GM18508 (cell line): ENCODE data around the gene TSPAN32.

ENCODE experiments used
- ATAC-seq: cut with Tn5 transposase; IDR thresholded peaks from one replicate; pipeline ENCODE4 v1.9.1; 2021; ENCODE audit warnings: moderate number of reproducible peaks; ENCODE audit not compliant: insufficient read depth, unreplicated experiment

TSPAN32 gene

DNA sequence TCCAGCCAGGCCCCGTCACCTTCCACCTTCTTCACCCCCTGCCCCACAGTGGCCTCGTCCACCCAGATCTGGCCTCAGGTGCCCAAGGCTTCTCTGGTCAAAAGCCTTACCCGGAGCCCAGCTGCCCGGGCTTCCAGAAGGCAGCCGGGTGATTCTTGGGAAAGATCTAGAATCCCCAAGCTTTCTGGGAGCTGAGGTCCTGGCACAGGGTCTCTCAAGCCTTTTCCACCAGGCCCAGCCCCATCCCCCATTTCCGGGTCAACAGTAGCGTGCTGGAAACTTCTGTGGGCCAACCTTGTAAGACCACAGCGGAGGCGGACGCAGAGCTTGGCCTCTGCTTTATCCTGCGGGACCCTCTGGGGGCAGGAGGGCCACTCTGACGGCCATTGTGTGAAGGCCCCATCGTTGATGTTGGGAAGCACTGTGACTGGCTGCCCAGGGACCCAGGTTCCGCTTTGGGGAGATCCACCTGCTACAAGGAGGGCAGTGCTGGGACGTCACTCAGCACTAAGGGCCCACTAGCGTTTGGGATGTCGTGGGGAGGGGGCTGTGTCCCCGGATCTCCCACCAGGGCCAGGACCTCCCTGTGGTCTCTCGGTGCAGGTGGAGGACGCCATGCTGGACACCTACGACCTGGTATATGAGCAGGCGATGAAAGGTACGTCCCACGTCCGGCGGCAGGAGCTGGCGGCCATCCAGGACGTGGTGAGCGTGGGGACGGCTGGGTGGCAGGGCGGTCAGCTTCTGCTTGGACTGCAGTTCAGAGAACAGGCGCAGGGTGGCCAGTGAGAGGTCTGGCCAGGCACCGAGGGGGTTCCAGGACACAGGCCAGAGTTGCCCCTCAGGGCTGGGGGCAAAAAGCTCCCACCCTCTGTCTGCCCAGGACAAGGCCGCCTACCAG lies 11.5 kb downstream of the TSPAN32 start:
- ATAC-seq, result no peak

- ATAC-seq, result no peak
These were observed 12.3 kb downstream of the TSPAN32 start for GRCh38 chr11:2314136-2314524.

DNA sequence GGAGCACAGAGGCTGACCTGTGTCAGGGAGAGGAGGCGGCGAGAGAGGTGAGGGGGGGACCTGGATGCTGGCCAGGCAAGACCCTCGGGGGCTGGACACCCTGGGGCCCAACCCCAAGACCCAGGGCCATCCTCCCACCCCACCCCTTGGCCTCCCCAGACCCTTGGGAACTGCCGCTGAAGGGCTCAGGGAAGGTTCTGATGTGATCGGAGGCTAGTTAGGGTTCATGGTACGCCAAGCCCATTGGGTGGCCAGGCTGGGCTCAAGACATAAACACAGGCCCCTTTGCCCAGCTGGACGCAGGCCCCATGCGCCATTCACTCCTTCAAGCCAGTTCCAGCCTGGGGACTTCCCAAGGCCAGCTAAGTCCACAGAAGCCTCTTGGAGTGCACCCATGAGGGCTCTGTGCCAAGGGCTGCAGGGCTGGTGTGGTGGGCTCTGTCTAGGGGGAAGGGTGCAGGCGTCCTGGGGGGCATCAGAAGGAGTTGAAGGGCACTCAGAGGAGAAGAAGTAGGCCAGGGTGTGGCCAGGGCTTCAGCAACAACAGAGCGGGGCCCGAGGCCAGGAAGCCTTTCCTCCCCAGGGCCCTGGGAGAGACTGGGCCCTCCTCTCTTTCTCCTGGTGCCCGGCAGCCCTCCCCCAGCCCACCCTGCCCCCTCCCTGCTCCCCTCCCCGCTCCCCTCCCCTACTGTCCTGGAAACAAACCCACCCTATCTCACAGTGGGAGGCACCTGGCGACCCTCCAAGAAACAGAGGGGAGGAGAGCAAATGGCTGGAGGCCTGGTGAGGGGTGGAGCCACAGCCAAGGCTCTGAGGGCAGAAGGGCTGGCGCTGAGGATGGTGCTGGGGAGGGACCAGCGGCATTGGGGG lies 12.9 kb downstream of the TSPAN32 start:
- ATAC-seq, result no peak

DNA sequence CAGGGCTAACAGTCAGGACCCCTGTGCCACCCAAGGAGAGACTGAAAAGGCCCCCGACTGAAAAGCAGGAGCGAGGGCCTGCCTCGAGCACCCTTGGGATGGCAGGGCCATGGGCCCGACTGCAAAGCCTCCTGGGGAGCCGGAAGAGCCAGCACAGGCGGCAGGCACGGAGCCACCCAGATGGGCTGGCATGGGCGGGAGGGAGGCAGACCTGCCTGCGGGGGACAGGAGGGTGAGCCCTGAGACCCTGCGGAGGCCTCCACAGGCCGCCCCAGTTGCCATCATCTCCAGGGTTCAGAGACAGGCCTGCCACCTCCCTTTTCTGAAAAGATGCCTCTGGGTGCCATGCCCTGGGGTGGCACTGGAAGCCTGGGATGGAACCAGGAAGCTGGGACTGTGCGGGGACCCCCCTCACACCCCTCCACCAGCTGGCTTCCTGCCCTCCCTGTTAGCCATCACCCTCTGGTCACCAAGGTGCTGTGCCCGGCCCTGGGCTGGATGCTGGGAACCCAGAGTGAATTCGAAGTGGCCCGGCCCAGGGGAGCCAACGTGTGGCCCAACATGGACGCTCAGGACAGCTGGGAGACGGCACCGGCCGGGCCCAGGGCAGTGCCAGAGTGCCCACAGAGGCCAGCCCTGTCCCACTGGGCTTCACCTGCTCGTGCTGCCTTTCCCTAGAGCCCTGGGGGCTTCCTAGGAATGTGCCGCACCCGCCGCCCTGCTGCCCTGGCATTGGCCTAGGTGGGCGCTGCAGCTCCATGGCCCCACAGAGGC lies 13.8 kb downstream of the TSPAN32 start:
- no peak for ATAC-seq

DNA sequence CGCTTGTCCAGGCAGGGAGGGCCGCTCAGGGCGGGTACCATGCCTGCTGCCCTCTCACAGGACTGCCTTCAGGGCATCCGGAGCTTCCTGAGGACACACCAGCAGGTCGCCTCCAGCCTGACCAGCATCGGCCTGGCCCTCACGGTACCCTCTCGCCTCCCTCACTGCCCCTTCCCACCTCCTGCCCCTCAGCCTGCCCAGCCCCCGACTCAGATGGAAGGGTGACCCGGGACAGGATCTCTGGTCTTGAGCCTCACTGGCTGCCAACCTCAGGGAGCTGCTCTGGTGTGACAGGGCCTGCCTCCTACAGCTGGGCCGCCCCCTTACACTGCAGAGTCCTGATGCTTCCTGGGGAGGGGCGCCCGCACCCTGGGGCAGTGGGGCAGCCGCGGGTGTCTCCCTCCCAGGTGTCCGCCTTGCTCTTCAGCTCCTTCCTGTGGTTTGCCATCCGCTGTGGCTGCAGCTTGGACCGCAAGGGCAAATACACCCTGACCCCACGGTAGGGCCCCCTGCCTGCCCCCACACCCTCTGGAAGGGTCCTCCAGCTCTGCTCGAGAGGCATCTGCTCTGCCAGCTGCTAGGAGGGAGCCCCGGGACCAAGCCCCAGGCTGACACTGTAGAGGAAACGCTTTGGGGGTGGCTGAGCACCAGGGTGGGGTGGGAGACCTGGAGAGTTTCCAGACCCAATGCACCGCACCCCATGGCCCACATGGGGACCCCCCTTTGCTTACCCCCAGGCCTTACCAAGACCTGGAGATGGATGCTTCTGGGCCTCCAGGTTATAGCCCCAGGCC lies 14.6 kb downstream of the TSPAN32 start:
- ATAC-seq, result no peak

DNA sequence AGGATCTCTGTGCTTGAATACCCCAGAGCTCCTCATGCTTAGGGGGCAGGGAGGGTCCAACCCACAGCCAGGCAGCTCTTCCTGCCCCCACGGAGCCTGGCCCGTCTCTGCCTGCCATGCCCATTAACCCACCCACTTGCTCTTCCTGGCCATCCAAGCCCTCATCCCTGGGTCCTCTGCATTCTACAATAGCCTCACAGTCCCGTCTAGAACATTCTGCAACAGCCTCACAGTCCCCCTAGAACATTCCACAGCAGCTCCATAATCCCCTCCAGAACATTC lies 15.1 kb downstream of the TSPAN32 start:
- no peak for ATAC-seq

GRCh38 chr11:2317354-2318050 lies 15.7 kb downstream of the TSPAN32 start:
- ATAC-seq, result no peak

- ATAC-seq, result no peak
These were observed 16.3 kb downstream of the TSPAN32 start for GRCh38 chr11:2318123-2318522.

- ATAC-seq, result no peak
These were observed 16.9 kb downstream of the TSPAN32 start for GRCh38 chr11:2318707-2319106.

DNA sequence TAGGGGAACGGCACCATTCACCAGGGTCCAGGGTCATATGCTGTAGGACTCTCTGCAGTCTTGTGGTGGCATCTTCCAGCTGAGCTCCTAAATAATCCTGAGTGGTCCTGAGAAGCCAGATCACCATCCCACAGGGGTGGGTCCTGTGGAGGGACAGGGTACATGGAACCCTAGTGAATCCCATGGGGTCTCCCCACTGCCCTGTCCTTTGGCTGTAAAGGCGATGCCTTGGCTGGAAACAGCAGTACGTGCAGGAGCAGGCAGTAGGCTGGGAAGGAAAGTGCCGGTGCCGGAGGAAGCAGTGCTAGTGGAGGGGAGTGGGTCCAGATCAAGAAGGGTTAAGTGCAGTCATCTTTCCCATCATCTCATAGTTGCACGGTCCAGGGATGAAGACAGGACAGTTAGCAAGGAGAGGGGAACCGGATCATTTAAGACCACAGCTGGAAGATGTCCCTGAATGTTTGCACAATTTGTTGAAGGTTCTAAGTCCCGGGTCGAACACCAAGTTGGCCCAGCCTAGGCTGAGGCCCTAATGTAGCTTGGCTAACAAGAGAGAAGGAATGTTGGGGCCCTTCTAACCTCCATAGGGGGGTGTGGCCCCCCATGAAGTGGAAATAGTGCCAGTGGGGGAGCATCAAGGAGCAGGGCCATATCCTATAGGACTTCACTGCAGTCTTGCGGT lies 18.1 kb downstream of the TSPAN32 start:
- ATAC-seq, result no peak

GRCh38 chr11:2320568-2321310 lies 18.9 kb downstream of the TSPAN32 start:
- ATAC-seq, result no peak

DNA sequence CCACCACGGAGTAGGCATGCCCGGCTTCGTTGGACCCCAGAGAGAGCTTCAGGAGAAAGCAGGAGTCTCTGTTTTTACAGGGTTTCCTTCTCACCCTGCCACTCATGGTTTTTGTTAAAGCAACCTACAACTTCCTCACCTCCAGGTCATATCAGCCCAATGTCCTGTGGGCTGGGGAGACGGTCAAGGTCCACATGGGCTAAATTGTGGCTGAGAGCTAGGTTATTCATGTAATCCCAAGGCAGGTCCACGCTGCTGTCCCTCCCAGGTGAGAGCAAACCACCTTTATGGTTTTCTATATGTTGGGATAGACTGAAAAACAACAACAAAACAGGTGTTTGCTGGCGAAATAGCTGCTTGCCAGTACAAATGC lies 19.5 kb downstream of the TSPAN32 start:
- no peak for ATAC-seq

DNA sequence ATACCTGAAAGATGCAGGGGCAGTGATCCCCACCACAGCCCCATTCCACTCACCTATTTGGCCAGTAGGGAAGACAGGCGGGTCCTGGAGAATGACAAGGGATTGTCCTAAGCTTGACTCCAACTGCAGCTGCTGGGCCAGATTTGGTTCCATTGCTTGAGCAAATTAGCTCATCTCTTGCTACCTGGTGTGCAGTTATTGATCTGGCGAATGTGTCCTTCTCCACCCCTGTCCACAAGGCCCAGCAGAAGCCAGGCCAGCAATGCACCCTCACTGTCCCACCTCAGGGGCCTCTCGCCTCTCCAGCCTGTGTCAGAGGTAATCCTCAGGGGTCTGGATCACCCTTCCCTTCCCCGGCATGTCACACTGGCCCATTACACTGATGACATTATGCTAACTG lies 23.3 kb downstream of the TSPAN32 start:
- no peak for ATAC-seq

- ATAC-seq, result no peak
These were observed 23.9 kb downstream of the TSPAN32 start for GRCh38 chr11:2325719-2326118.

GRCh38 chr11:2327032-2327431 lies 25.2 kb downstream of the TSPAN32 start:
- ATAC-seq, result no peak

GRCh38 chr11:2328021-2328420 lies 26.2 kb downstream of the TSPAN32 start:
- ATAC-seq, result no peak

- ATAC-seq, result no peak
These were observed 27.0 kb downstream of the TSPAN32 start for GRCh38 chr11:2328656-2329354.

DNA sequence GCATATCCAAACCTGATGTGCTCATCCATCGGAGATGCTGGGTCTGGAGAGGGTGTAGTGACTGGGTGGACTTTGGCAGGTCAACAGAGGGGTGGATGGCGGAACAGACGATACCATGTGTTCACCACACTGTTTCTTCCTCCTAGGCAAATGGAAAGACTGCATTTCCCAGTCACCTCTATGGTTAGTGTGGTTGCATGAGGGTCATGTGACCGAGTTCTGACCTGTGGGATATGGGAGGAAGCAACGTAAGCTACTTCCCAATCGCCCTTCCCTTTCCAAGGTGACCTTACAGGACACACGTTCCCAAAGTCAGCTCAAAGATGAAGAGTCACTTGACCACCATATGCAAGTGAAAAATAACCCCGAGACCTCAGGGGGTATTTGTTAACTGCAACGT lies 27.7 kb downstream of the TSPAN32 start:
- ATAC-seq, result no peak
